Upper lobe of left lung (tissue), 4 donors: Measurements from ENCODE around the gene ARHGAP10.

Source experiments
- CTCF ChIP-seq, 6 experiments: fragments of 450-650 bp in 4 of 6; fragments of 200-600 bp in 2 of 6; sonication (generic) in 2 of 6; IDR thresholded peaks; one replicate each; pipeline ENCODE4 v1.5.1; 2016 to 2019; ENCODE audit warnings: antibody characterized with exemption in 6 of 6
- EP300 ChIP-seq, 4 donors: sonication (generic); formaldehyde crosslinking; IDR thresholded peaks; one replicate each; pipeline ENCODE4 v1.5.1; 2017; ENCODE audit warnings: antibody characterized with exemption in 4 of 4, control low read depth in 2 of 4

GRCh38 chr4:147724468-147725201 is 7.3 kb upstream of the ARHGAP10 start:
- TF ChIP-seq CTCF (IDR thresholded peaks at IDR 0.05) (no peak), EP300 (IDR thresholded peaks at IDR 0.05) (no peak)
